Keratinocyte (primary cell): ENCODE results near the gene HABP4. TPM values are rescaled to one million over a fixed set of nuclear protein-coding genes. Genes with fewer than 3 reads are reported as not detected.

Source experiments
- DNase-seq: peaks from one replicate; pipeline ENCODE4 v3.0.0-alpha.2; 2011; ENCODE audit warnings: low read depth, missing footprints, low spot score
- FAIRE-seq: peaks from 2 replicates; lab custom pipeline; 2011; peaks lifted over from hg19 to GRCh38; lab: Jason Lieb, UNC
- H2AFZ ChIP-seq: 2 replicates; pipeline ENCODE4 v1.6.0; 2012; ENCODE audit warnings: low read length, control low read depth, inconsistent platforms; ENCODE audit not compliant: control insufficient read depth
- H3K27ac ChIP-seq: 2 replicates; pipeline ENCODE4 v1.5.1; 2011; ENCODE audit warnings: low read length; ENCODE audit not compliant: control insufficient read depth, insufficient read depth
- H3K27me3 ChIP-seq: 3 replicates; pipeline ENCODE4 v1.6.0; 2011; ENCODE audit warnings: low read length; ENCODE audit not compliant: control insufficient read depth, insufficient read depth; ENCODE audit errors: extremely low read depth
- H3K36me3 ChIP-seq, 2 experiments: 2 replicates in 1 of 2; 3 replicates in 1 of 2; pipeline ENCODE4 v1.5.1; 2011; ENCODE audit warnings: low read length in 2 of 2, mild to moderate bottlenecking in 1 of 2; ENCODE audit not compliant: control insufficient read depth in 2 of 2, insufficient read depth in 2 of 2; ENCODE audit errors: extremely low read depth in 1 of 2
- H3K4me1 ChIP-seq: 3 replicates; pipeline ENCODE4 v1.5.1; 2011; ENCODE audit warnings: low read length; ENCODE audit not compliant: control insufficient read depth, insufficient read depth; ENCODE audit errors: extremely low read depth
- H3K4me2 ChIP-seq: 3 replicates; pipeline ENCODE4 v1.6.0; 2011; ENCODE audit warnings: low read depth, low read length; ENCODE audit not compliant: control insufficient read depth, insufficient read depth; ENCODE audit errors: extremely low read depth
- H3K4me3 ChIP-seq, 3 experiments: fragments of 200-600 bp in 1 of 3; sonication (generic) in 1 of 3; 2 replicates in 2 of 3; 3 replicates in 1 of 3; pipeline ENCODE4 v1.5.1; 2011 to 2016; ENCODE audit warnings: low read length in 3 of 3, mild to moderate bottlenecking in 3 of 3, control low read depth in 2 of 3, inconsistent platforms in 1 of 3, low read depth in 1 of 3, mixed read lengths in 1 of 3, mixed run types in 1 of 3, moderate library complexity in 1 of 3; ENCODE audit not compliant: control insufficient read depth in 2 of 3, insufficient read depth in 2 of 3; ENCODE audit errors: extremely low read depth in 1 of 3
- H3K79me2 ChIP-seq: 2 replicates; pipeline ENCODE4 v1.6.0; 2012; ENCODE audit warnings: low read length; ENCODE audit not compliant: control insufficient read depth, insufficient read depth
- H3K9ac ChIP-seq: 3 replicates; pipeline ENCODE4 v1.6.0; 2011; ENCODE audit warnings: low read length; ENCODE audit not compliant: control insufficient read depth, insufficient read depth; ENCODE audit errors: extremely low read depth
- H3K9me1 ChIP-seq: 3 replicates; pipeline ENCODE4 v1.6.0; 2011; ENCODE audit warnings: low read length; ENCODE audit not compliant: control insufficient read depth, insufficient read depth; ENCODE audit errors: extremely low read depth
- H3K9me3 ChIP-seq: 2 replicates; pipeline ENCODE4 v1.5.1; 2012; ENCODE audit warnings: low read depth, low read length; ENCODE audit not compliant: control insufficient read depth
- H4K20me1 ChIP-seq: 3 replicates; pipeline ENCODE4 v1.6.0; 2011; ENCODE audit warnings: low read length; ENCODE audit not compliant: control insufficient read depth, insufficient read depth; ENCODE audit errors: extremely low read depth
- CTCF ChIP-seq, 3 experiments: IDR thresholded peaks in 1 of 3; conservative IDR thresholded peaks in 1 of 3; optimal IDR thresholded peaks in 1 of 3; 2 replicates in 2 of 3; 3 replicates in 1 of 3; pipeline versions ENCODE3 to v1.5.1; 2011; ENCODE audit warnings: low read length in 3 of 3, mild to moderate bottlenecking in 3 of 3, moderate library complexity in 2 of 3, control low read depth in 1 of 3, inconsistent platforms in 1 of 3; ENCODE audit not compliant: insufficient read depth in 2 of 3; ENCODE audit errors: extremely low read depth in 1 of 3
- EZH2 ChIP-seq: IDR thresholded peaks from one replicate; pipeline ENCODE4 v1.6.1; 2012; ENCODE audit warnings: inconsistent platforms, mild to moderate bottlenecking, low read length, moderate library complexity
- dilution Hi-C: fragments of 300-500 bp; cut with MboI; formaldehyde crosslinking; loops from one replicate; pipeline ENCODE4 v1.7.0; 2020; ENCODE audit warnings: low sequenced_read_pairs; ENCODE audit not compliant: extremely low pct_ligation_motif_present
- polyA plus RNA-seq, 5 experiments: library from polyadenylated mRNA; depleted of rRNA in 3 of 5; stranded (reverse) in 3 of 5; stranded (forward) in 1 of 5; unstranded in 1 of 5; fragments of >200 nt; gene quantifications; 1 replicate in 1 of 5; 2 replicates in 3 of 5; 3 replicates in 1 of 5; pipeline versions ENCODE4 v1.2.1 to v1.2.3, GENCODE V29; 2011 to 2012; ENCODE audit warnings: missing spikeins in 2 of 5, low read depth in 1 of 5, low replicate concordance in 1 of 5

Gene HABP4
- polyA plus RNA-seq, 1 donor (not counting 4 experiments of a cell fraction or from before 2014, with no cell fraction given): 6.8 TPM

- Histone ChIP-seq H2AFZ (no peak overlapping the region), H3K4me3 (no peak overlapping the region), H3K9ac (no peak overlapping the region), H4K20me1 (no peaks in the 10 kb centered on the region), H3K9me1 (no peaks in the 10 kb centered on the region), H3K9me3 (no peaks in the 10 kb centered on the region), H3K36me3 (peaks cover 6 to 9% of the 10 kb centered on the region in 2 experiments), H3K27ac (no peak overlapping the region), H3K4me1 (no peaks in the 10 kb centered on the region), H3K4me2 (no peak overlapping the region), H3K79me2 (no peaks in the 10 kb centered on the region), H3K27me3 (no peaks in the 10 kb centered on the region)
- dilution Hi-C loops: no loop called here
- DNase-seq (no peak), FAIRE-seq (no peak)
- TF ChIP-seq CTCF (optimal IDR thresholded peaks at IDR 0.05 in 1 of 3, IDR thresholded peaks at IDR 0.05 in 1 of 3, conservative IDR thresholded peaks at IDR 0.05 in 1 of 3; ENCODE audit: extremely low read depth in 1 of 3, insufficient read depth in 2 of 3, low read length in 3 of 3) (no peak), EZH2 (no peak)
These were observed 10.9 kb downstream of the HABP4 start for GRCh38 chr9:96460882-96461281.

- peaks cover 6 to 10% of the 10 kb centered on the region in 2 experiments for H3K36me3 ChIP-seq
- no peak overlapping the region for H3K4me2 ChIP-seq
- FAIRE-seq (no peak), DNase-seq (no peak)
- dilution Hi-C loops: no loop called here
- no peaks in the 10 kb centered on the region for H3K9me3 ChIP-seq
- H3K4me1 ChIP-seq: no peaks in the 10 kb centered on the region
- TF ChIP-seq EZH2: no peak
- no peak for TF ChIP-seq CTCF (optimal IDR thresholded peaks at IDR 0.05 in 1 of 3, IDR thresholded peaks at IDR 0.05 in 1 of 3, conservative IDR thresholded peaks at IDR 0.05 in 1 of 3; ENCODE audit: extremely low read depth in 1 of 3, insufficient read depth in 2 of 3, low read length in 3 of 3)
- H3K79me2 ChIP-seq: no peaks in the 10 kb centered on the region
- no peak overlapping the region for H3K27ac ChIP-seq
- no peak overlapping the region for H3K9ac ChIP-seq
- H3K9me1 ChIP-seq: no peaks in the 10 kb centered on the region
- no peaks in the 10 kb centered on the region for H3K27me3 ChIP-seq
- no peak overlapping the region for H2AFZ ChIP-seq
- no peaks in the 10 kb centered on the region for H4K20me1 ChIP-seq
- H3K4me3 ChIP-seq: no peak overlapping the region
These were observed 11.4 kb downstream of the HABP4 start for GRCh38 chr9:96461336-96461735.
